RPMI7951 (cell line): ENCODE data around the gene CACNA1C. TPM values are rescaled to one million over a fixed set of nuclear protein-coding genes. Genes with fewer than 3 reads are reported as not detected.
"Not testable (repeated sequence)": the region's sequence is repeated elsewhere in the genome, so short reads cannot be mapped to it uniquely, and the experiment has no call there.

Source experiments
- DNase-seq: peaks from one replicate; pipeline ENCODE4 v3.0.0-alpha.2; 2012; ENCODE audit warnings: low read depth
- total RNA-seq: library from RNA; depleted of rRNA; stranded (reverse); fragments of >200 nt; shearing (Covaris generic); gene quantifications from 2 replicates; pipeline ENCODE4 v1.2.3, GENCODE V29; 2014; rRNA removed

CACNA1C gene
- total RNA-seq, 1 experiment from 2014 or later, result 1.6 TPM

DNA sequence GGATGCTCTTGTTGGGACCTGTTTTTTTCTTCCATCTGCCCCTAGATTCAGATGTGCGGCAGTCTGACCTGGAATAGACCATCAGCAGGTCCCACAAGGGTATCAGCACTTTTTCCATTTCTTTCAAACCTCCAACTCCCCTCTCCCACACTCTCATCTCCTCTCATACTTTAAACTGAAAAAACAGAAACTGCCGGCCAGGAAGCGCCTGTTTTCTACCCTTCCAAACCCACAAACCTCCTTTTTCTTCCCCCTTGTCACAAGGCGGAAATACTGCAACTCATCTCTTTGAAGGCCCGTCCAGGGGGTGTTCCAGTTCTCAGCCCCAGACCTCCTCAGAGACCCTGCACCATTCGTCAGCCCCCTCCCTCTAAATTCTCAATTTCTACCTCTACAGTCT is 679.5 kb downstream of the CACNA1C start:
- DNase-seq, result no peak

GRCh38 chr12:2733493-2734355 is 680.9 kb downstream of the CACNA1C start:
- DNase-seq, result no peak

GRCh38 chr12:2735432-2735831 is 682.6 kb downstream of the CACNA1C start:
- no peak for DNase-seq

DNA sequence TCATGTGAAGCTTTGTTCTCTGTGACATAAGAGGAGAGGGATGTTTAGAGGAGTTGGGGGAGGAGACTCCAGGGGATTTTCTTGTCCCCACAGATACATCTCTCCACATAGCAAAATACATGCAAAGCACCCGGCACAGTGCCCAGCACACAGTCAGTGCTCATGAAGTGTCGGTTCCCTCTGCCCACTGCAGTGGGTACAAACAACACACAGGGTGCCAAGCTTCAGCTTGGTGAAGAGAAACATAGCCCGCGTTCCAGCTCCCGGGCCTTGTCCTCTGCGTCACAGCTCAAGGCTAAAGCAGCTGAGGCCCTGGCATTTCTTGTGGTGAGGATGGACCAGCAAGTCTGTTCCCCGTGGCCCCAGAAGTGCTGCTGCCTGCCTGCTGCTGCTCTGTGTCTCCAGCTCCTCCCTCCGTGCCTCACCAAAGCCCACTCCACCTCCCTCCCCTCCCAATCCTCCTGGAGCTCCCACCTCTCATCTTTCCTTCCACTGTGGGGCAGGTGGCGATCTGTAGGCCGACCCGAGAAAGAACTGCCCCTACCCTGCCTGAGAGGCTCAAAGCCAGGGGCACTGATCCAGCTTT is 685.0 kb downstream of the CACNA1C start:
- no peak for DNase-seq

- DNase-seq, result no peak
These were observed 686.3 kb downstream of the CACNA1C start for GRCh38 chr12:2739069-2739468.

DNA sequence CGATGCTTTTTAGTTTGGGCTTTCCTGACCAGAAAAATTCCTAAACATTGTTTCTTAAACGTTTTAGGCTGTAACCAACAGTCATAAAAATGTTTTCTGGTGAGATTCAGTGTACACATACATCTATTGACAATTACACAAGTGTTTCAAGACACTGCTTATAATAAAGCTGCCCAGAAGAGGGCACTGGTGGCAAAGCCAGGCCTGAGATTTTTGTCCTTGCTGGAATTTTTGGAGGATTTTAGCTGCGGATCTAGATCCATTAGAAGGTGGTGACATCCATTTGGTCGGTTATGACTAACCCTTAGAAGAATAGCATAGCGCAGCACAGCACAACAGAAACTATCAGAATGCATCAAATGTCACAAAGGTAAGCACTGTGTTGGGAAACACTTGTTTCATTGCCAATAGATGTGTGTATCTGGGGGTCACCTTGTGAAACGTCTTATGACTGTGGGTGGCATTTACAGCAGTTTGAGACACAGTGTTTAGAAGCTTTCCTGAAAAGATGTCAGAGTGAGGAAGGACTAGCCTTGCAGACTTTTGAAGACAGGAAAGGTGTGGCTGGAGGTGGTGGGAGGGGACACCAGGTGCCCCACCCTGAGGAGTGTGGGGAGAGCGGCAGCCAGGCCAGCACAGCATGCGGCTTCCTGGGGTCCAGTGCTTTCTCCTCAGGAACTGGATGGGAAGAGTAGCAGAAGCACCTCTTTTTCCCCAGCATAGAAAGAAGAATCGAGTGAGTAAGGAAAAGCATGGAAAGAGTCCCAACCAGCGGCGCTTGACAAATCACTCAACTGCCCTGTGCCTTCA is 687.2 kb downstream of the CACNA1C start:
- DNase-seq, result peak; percentile 39

DNA sequence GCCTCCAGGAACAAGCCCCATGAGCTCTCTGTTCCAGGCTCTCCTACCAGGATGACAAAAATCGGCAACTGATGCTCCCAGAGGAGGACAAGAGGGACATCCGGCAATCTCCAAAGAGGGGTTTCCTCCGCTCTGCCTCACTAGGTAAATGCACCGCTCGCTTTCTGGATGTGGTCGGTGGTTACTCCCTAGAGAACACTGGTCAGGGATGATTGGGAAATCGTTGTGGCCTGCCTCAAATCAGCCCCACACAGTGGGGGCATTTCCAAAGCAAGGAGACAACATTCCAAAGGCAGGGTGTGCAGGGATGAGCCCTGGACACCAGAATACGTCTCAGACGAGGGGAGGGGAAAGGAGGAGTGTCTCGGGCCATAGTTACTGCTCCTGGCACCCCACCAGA is 689.2 kb downstream of the CACNA1C start:
- DNase-seq, result not testable (repeated sequence)

GRCh38 chr12:2743478-2743877 is 690.7 kb downstream of the CACNA1C start:
- no peak for DNase-seq

GRCh38 chr12:2745655-2746054 is 692.9 kb downstream of the CACNA1C start:
- DNase-seq, result no peak

Other genes with a start within 250 kb of the CACNA1C start
- not detected in 2 replicates for gene LRTM2, start 232.4 kb upstream of the CACNA1C start, total RNA-seq
- 0.24 TPM in 1 of 2 replicates, not detected in the other for gene CACNA2D4, start 134.3 kb upstream of the CACNA1C start, total RNA-seq
- gene DCP1B, start 48.5 kb upstream of the CACNA1C start, total RNA-seq, result 9.0 and 11.2 TPM in 2 replicates